ENCODE measurements around the gene MAT2B. TPM values are rescaled to one million over a fixed set of nuclear protein-coding genes. Genes with fewer than 3 reads are reported as not detected.

The MAT2B gene
- total RNA-seq, 1 donor from 2014 or later, result 61.7 TPM

DNA sequence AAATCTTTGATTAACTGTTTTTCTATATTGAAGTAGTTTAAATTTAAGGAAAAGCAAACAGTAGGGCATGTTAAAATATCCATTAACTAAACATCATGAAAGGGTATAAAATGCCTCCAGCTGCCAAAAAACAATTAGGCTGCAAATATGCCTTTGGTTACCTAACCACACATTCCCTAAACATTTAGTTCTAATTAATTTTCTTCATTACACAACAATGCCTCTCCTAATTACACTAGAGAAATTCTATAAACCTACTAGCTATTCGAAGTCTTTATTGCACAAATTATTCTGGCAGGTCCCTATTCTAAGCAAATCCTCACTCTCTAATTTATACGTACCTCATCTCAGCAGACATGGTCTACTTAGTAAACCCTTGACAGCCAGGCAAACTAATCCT lies 37.4 kb downstream of the MAT2B start:
- Histone ChIP-seq H3K4me1 (no peaks in the 10 kb centered on the region), H3K27ac (no peak overlapping the region), H3K36me3 (no peaks in the 10 kb centered on the region), H3K27me3 (no peaks in the 10 kb centered on the region), H3K9me3 (no peaks in the 10 kb centered on the region), H3K4me3 (no peak overlapping the region)
- TF ChIP-seq CTCF (IDR thresholded peaks at IDR 0.05), result no peak
- intact Hi-C loops (cut with DNase I), result no loop called here
- ATAC-seq (no peak), DNase-seq (no peak)

GRCh38 chr5:163544041-163544440 lies 38.6 kb downstream of the MAT2B start:
- ATAC-seq (no peak), DNase-seq (no peak)
- Histone ChIP-seq H3K9me3 (no peaks in the 10 kb centered on the region), H3K27me3 (no peaks in the 10 kb centered on the region), H3K4me1 (no peaks in the 10 kb centered on the region), H3K36me3 (no peaks in the 10 kb centered on the region), H3K27ac (no peak overlapping the region), H3K4me3 (no peak overlapping the region)
- no peak for TF ChIP-seq CTCF (IDR thresholded peaks at IDR 0.05)
- intact Hi-C loops (cut with DNase I), result no loop called here

GRCh38 chr5:163544836-163545235 lies 39.4 kb downstream of the MAT2B start:
- Histone ChIP-seq H3K4me3 (no peak overlapping the region), H3K27me3 (no peaks in the 10 kb centered on the region), H3K27ac (no peak overlapping the region), H3K4me1 (no peaks in the 10 kb centered on the region), H3K36me3 (no peaks in the 10 kb centered on the region), H3K9me3 (no peaks in the 10 kb centered on the region)
- TF ChIP-seq CTCF (IDR thresholded peaks at IDR 0.05), result no peak
- no peak for DNase-seq
- ATAC-seq, result no peak
- intact Hi-C loops (cut with DNase I), result no loop called here

DNA sequence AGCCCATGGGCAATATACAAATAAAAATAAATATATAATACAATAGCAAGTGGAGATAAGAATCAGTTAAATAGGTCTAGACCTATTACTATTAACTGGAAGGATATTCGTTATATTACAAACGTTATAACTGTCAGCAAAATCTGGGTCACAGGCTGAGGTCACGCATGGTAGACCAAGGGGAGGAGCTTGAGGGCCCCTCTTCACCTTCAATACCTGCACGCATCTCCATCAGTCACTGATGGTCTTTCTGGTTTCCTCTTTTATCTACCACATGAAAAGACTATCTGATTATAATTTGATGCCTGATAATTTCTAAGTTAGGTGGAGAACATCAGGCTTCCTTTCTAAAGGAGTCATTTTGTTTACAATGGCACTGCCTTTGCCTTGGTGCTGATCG lies 43.2 kb downstream of the MAT2B start:
- intact Hi-C loops (cut with DNase I), result no loop called here
- H3K9me3 ChIP-seq, result no peaks in the 10 kb centered on the region
- no peaks in the 10 kb centered on the region for H3K36me3 ChIP-seq
- ATAC-seq, result no peak
- TF ChIP-seq CTCF (IDR thresholded peaks at IDR 0.05), result no peak
- no peaks in the 10 kb centered on the region for H3K27me3 ChIP-seq
- H3K27ac ChIP-seq, result no peak overlapping the region
- no peak for DNase-seq
- H3K4me3 ChIP-seq, result no peak overlapping the region
- no peaks in the 10 kb centered on the region for H3K4me1 ChIP-seq

DNA sequence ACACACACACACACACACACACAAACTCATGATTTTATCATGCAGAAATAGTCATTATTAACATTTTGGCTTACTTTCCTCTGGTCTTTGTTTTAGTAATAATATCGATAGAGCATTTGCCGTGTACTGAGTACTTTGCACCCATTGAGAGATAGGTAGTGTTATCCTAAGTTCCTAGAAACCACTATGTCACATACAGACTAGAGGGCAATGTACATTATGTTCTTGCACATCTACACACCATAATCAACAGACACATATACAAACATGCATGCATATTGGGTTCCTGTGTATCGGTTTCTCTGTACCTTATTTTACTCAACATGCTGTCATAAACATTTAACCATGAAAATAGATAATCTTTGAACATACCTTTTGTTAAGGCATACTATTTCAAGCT lies 45.7 kb downstream of the MAT2B start:
- H3K9me3 ChIP-seq, result no peaks in the 10 kb centered on the region
- no peak for DNase-seq
- H3K27me3 ChIP-seq, result no peaks in the 10 kb centered on the region
- intact Hi-C loops (cut with DNase I), result no loop called here
- no peak for ATAC-seq
- no peaks in the 10 kb centered on the region for H3K4me1 ChIP-seq
- H3K4me3 ChIP-seq, result no peak overlapping the region
- TF ChIP-seq CTCF (IDR thresholded peaks at IDR 0.05), result no peak
- H3K36me3 ChIP-seq, result no peaks in the 10 kb centered on the region
- no peak overlapping the region for H3K27ac ChIP-seq

GRCh38 chr5:163552536-163552935 lies 47.1 kb downstream of the MAT2B start:
- no peak overlapping the region for H3K4me3 ChIP-seq
- no peaks in the 10 kb centered on the region for H3K9me3 ChIP-seq
- no peaks in the 10 kb centered on the region for H3K36me3 ChIP-seq
- intact Hi-C loops (cut with DNase I), result no loop called here
- DNase-seq (no peak), ATAC-seq (no peak)
- no peak for TF ChIP-seq CTCF (IDR thresholded peaks at IDR 0.05)
- no peaks in the 10 kb centered on the region for H3K4me1 ChIP-seq
- no peaks in the 10 kb centered on the region for H3K27me3 ChIP-seq
- H3K27ac ChIP-seq, result no peak overlapping the region

All from upper lobe of right lung (tissue), 1 donor.